ENCODE results near the gene DAD1. TPM values are rescaled to one million over a fixed set of nuclear protein-coding genes. Genes with fewer than 3 reads are reported as not detected.
A peak's percentile ranks its signal among the peaks of the same experiment; 100 is the strongest.

Gene DAD1
- total RNA-seq, 1 donor from 2014 or later, result 163 TPM

DNA sequence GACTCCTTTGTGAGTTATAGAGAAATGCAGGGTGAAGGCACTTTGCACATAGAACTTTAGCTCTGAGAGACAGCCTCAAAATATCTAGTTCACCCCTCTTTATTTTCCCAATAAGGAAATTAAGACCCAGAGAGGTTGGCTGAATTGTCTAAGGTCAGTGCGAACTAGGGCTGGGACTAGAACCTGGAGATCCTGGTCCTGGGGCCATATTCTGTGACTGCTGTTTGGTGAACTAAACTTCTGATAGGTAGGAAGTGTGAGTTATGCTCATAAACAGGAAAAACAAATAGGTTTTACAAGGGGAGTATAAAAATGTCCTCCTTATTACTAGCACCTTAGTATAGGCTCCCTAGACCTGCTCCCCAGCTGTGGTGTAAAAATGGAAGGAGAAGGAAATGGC, 53.9 kb downstream of the DAD1 start:
- no peak for ATAC-seq

DNA sequence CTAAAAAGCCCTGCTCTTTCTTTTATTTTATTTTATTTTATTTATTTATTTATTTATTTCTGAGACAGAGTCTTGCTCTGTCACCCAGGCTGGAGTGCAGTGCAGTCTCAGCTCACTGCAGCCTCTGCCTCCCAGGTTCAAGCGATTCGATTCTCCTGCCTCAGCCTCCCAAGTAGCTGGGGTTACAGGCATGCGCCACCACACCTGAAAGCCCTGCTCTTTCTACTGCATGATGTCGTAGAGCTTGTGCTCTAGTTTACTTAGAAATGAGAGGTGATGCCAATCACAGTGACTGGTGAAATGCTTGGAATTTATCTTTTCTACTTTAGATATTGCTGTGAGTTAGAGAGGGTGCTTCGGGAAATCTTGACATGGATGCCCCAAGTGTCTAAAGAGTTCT, 54.5 kb downstream of the DAD1 start:
- no peak for ATAC-seq

DNA sequence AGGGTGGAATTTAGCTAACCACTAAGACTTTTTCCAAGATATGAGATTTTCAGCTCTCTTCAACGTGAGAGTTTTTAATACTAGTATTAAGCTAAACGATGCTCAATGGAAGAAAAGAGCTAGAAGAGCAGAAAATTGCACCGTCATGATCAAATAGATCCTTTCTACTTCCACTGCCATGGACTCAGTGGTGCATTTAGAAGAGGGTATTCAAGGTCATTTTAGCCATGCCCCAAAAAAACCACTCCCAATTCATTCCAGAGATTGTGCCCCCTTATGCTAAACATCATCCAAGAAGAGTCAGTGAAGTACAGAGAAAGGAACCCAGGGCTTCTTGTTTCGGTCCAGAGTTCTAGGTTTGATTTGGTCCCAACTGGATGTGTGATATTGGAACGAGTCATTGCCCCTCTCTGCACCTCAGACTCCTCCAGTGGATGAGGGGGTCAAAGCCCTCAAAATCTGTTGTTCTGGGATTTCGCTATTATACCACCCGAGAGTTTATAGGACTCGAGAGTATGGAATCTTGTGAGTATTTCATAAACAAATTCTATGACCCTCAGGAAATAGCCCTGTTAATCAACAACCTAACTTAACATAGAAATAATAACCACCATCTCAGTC, 55.2 kb downstream of the DAD1 start:
- no peak for ATAC-seq

DNA sequence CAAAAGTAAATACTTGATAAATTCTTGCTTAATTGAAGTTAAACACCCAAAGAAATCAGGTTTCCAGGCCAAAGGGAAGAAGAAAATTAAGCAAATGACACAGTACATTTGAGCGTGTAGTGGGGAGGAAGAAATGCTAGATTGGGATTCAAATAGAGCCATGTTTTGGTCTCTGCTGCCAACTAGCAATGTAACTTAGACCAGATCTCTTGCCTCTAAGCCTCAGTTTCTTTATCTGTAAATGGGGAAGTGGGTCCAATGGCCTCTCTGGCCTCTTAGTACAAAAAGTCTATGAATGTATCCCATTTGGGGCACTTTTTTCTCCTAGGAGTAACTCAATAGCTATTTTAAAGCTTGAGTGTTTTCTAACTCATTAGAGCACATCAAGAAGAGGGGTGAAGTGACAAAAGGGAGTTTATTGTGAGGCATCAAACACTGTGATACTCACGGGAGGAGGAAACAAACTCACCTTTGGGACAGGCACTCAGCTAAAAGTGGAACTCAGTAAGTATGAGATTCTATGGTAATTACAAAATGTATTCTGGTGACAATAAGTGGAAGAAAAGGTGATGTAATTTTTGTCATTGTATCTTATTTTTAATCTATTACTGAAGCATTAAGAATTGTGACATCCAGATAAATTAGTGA, 55.8 kb downstream of the DAD1 start:
- no peak for ATAC-seq

DNA sequence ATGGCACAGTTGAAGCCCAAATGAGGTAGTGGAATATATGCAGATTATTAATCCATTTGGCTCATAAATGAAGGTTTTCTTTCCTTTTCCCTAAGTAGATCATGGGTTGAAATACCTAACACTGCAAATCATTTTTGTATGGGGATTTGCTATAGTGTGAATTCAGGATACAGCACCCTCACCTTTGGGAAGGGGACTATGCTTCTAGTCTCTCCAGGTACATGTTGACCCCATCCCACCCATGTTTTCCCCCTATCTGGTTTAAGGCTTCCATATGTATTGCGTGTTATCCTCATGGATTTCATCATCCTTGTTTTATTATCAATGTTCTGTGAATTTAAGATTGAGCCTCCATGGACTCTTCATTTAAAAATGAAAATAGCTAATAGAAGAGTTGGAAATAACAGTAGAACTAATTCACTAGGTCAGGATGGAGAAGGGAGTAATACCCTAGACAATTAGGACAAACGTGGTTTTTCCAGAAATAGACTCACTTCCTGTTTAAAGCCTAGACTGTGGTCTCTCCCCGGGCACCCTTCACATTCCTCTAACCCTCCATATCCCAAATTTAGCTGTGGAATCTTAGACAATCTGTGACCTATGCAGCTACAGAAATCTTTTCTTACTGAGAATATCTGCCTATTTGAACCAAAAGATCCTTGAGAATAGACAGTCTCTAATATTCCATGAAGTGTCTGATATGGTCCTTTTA, 56.5 kb downstream of the DAD1 start:
- no peak for ATAC-seq

DNA sequence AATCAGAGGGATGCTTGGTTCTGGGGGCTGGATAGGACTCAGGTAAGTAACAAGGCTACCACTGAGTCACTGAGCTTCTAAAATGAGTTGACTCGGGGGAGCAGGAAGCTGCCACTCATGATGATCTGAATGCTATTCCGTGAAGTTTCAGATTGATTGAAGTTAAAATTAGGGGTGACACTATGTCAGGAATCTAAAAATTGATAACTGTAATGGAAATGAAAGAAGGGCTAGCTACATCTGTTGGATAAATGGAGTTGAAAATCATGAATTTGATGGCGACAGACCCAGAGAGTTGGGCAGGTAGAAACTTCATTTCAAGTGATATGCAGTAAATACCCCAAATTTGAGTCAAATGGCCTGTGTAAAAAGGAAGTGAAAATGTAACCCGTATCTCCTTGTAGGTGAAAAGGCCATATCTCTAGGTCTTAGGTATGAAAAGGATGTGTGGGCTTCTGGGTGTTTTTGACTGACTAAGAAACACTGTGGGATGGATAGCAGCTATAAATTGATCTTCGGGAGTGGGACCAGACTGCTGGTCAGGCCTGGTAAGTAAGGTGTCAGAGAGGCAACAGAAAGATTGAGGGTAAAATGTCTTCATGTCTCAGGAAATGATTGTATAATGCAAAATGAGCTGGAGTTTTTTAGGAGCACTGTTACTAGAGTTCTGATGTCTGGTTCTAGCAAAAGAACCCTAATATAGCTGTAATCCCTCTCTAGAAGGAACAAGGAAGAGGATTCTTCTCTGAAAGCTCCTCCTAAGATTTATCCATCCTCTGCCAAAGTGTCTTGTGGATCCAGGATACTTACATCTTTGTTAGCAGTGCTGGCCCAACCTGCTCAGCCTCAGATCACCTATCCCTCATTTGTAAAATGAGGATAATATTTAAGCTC, 57.3 kb downstream of the DAD1 start:
- ATAC-seq, result no peak

DNA sequence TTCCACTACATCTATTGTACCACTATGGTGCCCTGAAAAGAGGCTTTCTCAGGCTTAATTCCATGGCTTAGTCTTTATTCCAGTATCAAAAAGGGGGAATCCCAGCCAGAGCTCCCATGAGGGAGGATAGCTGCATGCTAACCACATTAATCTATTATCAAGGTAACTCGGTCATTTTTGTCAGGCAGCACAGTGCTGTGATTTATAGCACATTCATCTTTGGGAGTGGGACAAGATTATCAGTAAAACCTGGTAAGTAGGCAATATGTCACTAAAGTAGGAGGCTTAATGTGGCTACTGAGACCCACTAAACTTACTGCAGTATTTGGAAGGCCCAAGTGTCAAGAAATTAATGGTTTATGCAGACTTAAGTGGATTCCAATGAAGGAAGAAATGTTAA, 58.9 kb downstream of the DAD1 start:
- no peak for ATAC-seq

DNA sequence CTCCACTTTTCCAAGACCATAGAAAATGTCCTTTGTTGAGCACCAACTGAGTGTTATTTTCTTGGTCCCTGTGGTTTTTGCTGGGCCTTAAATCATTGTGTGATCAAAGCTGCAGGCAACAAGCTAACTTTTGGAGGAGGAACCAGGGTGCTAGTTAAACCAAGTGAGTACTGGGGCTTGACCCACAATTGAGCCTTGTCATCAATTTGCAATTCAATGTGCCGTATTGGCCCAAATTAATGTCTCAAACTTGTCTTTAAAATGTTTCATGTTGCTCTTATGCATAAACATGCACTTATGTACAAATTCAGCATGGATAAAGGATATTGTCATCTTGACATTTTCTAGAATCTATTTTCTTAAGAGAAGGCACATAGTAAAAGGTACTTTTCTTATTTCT, 62.3 kb downstream of the DAD1 start:
- no peak for ATAC-seq

DNA sequence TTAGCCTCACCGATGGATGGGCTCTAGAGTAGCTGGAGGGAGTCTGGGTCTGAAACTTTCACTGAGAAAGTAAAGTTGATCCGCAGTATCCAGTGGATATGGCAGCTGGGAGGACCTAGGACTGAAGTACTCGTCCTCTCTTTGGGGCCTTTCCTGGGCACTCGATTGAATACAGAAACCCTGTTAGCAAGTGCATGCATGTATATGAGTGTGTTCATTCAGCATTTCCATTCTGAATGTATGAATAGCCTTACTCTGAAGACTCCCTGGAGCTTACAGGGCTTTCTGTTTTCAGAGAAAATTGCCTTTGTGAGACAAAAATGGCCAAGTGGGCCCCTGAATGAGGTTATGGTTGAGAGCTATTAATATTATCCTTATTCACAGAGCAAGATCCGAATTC, 62.8 kb downstream of the DAD1 start:
- ATAC-seq, result no peak

DNA sequence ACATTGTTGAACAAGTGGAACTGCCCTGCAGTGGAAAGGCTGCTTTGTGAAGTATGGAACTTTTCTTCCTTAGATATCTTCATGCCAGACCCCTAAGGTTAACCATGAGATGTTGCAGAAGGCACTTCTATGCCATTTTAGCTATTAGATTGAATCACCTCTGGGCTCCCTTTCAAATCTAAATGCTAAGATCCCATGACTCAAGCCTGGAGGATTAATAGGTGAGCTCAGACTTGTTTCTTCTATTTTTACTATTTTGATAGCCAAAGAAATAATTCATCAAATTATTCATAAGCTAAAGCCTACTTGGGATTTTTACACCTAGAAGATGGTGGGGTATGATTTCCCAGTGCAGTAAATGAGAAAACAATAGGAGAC, 64.3 kb downstream of the DAD1 start:
- peak; percentile 44 for ATAC-seq

DNA sequence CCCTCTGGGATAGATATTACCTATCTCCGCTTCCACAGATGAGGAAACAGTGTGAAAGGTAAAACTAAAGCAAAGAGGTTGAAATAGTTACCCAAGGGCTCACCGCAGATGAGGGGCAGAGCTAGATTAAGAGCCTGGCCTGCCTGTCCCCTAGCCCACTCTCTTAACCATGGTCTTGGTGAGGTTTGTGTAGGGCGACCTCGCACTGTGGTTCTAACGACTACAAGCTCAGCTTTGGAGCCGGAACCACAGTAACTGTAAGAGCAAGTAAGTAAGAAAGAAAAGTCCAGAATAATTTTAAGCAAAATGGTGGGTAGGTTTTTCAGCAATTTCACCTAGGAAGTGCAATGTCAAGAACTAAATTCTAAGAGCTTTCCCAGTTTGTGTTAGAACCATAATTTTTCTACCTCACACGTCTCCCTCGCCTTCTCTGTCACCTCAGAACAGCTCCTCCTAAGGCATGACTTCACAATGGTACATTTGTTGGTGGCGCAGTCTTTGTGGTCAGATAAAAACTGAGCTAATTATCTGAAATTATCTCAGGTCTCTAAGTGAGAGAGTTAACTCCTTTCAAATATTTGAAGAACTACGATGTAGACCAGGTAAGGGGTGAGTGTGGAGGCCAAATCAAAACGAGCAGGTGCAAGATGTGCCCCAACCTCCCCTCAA, 64.8 kb downstream of the DAD1 start:
- ATAC-seq, result no peak

DNA sequence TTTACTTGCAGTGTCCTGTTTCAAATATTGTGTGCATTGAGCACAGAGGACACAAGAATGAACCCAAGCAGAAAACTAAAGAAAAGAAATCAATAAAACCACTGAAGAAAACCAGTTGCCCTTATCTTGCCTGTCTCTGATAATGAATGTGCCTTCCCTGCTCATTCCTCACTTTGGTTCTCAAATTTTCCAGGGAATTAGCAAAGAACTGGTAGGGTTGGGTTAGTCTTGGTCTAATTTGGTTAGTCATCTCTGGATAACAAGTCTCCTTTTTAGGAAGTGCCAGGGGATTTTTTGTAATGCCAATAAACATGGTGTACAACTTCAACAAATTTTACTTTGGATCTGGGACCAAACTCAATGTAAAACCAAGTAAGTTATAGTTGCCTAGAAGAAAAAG, 65.7 kb downstream of the DAD1 start:
- no peak for ATAC-seq

DNA sequence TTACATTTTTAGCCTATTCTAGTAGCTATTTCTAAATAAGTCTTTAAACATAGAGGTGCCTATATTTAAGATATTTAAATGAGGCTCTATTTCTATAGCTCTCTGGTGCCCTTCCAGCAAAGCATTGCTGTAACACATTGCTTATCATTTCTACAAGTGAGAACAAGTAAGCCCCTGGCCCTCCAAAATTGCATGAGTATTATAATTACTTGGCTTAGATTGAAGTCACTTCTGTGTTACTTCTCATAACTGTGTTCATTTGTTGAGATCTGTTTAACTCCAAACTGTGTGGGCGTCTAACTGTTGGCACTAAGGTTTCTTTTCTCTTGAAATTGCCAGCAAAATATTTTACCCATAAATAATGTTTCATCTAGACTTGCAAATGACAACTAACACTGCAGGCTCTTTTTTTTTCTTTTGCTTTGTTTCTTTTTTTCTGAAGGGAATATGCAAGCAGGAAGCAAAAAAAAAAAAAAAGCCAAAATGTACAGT, 66.5 kb downstream of the DAD1 start:
- no peak for ATAC-seq

DNA sequence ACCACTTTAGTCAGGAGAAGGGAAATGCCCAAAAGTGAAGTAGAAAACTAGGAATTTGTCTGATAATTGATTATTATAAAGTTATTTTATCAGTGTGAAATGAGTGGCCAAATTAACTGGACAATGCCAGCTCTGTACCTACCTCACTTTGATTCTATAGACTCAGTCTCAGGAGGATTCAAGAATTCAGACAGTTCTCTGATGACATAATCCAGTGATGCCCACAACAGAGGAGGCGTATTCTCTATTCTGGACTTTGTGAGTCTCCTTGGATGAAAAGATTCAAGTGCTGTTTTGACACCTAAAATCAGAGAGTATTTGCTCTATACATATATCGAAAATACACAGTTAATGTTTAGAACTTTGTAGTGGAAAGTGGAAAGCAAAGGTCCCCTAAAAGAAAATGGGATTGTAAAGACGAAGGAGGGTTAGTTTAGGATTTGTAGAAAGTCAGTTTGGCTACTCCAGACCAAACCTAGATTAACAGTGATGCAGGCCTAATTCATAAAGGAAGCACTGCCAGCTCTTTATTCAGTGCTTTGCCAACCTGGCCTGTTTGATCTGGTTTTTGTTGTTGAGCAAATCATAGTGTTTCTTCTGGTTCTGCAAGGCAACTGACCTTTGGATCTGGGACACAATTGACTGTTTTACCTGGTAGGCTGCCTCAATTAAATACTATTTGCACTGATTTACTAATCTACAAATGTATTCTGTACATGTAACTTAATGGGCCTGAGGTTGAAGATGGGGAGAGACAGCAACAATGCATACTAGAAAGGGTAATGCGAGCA, 67.4 kb downstream of the DAD1 start:
- ATAC-seq, result no peak

DNA sequence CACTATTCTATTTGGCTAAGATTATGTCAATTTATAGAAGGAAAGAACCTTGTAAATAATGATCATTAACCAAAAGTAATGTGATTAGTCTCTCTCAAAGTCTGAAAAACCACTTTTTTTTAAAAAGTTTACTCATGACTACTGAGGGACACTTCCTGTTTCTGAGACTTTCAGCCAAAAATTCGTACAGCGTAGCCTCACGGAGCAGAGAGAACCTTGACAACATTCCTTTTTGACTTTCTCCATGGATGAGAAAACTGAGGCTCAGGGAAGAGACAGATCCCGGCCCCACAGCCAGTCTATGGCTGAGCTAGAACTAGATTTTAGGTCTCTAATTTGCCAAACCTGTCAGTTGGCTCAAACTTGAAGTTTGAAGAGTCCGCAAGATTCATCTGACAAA, 68.2 kb downstream of the DAD1 start:
- no peak for ATAC-seq

DNA sequence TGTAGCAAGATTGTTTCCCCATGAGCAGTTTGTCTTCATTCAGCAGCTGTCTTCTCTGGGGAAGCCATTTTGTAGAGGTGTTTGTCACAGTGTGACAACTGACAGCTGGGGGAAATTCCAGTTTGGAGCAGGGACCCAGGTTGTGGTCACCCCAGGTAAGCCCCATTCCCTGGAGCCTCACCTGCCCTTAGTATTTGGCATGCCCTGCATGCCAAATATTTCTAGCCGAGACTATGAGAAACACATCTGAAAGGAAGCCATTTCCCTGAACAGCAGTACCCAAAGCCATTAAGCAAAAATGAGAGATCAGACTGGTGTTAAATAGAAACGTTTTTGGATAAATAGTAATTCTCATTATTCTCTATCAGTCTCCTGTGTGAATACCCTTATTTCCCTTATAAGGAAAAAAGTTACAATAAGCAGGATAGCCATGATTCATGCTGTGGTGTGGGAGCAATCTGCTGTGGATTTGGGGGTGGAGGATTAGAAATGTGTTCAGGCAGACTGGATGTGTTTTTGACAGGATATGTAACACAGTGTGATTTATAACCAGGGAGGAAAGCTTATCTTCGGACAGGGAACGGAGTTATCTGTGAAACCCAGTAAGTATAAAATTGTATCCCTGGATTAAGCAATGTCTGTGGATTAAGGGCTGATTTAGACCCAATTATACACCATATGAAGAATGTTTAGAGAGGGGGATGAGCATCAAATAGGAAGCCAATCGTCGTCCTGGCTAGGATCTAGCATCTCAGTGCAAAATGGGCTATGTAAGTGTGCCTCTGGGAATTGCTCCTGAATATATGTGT, 68.9 kb downstream of the DAD1 start:
- no peak for ATAC-seq

DNA sequence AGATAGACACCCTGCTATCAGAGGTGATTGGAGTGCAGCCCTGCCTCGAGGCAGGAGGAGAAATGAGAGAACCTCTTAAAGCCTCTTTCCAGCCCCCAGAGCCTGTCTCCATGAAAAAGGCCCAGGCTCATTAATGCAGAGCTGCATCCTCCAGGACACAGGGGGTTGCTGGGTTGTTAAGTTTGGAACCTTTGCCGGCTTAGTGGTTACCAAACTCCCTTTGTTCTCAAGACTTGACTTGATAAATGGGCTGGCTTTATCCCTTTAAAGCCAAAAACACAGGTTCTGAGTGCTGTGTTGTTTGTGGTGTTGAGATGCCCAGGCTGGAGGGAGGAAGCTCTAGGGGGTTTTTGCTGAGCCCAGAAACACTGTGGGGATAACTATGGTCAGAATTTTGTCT, 71.0 kb downstream of the DAD1 start:
- peak; percentile 3 for ATAC-seq

DNA sequence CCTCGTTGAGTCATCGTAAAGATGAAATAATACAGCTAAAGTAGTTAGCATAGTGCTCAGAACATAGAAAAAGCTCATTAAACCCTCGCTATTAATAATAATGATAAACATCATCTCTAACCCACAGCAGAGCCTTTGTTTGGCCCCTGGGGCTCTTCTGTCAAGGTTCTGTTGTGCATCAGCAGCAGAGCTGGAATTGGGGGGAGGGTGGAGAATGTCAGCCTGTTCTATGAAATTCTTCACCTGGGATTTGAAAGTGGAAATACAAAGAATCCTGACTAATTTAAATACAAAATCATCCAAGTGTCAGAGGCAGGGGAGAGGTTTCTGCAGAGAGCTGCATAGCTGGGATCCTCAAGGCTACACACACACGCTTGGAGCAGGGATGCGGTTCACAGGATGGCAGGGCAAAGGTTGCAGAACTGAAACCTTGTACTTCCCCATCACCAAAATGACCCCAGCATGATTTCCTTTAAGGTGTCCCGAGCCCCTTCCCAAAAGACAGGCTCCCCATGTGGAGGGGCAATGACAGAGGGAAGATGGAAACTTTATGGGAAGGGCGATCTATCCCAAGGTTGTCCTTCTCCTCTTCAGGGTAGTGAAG, 71.8 kb downstream of the DAD1 start:
- ATAC-seq, result no peak

DNA sequence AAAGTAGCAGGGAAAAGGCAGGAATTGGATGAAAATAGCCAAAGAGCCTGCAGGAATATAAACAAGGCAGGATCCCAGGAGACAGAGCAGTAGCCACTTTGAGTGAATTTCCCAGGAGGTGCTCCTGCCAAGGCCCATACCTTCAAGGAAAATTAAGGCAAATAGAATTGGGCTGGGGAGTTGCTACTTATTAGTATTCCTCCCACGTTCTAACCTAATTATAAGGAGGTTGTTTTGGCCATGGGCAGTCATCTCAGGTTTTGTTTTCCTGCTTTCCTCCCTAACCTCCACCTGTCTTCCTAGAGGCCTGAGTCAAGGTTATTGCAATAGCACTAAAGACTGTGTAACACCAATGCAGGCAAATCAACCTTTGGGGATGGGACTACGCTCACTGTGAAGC, 73.1 kb downstream of the DAD1 start:
- ATAC-seq, result peak; percentile 42
